HG02852 (cell line): Measurements from ENCODE around the gene CLSTN2.

Experiments
- ATAC-seq: cut with Tn5 transposase; IDR thresholded peaks from one replicate; pipeline ENCODE4 v1.9.1; 2021; ENCODE audit warnings: mild to moderate bottlenecking, moderate library complexity; ENCODE audit not compliant: unreplicated experiment

Gene CLSTN2

GRCh38 chr3:140316868-140317400 lies 381.9 kb downstream of the CLSTN2 start:
- ATAC-seq: no peak

- no peak for ATAC-seq
Observed at GRCh38 chr3:140319739-140320138, 384.8 kb downstream of the CLSTN2 start.

- ATAC-seq: no peak
Observed at GRCh38 chr3:140323561-140323960, 388.6 kb downstream of the CLSTN2 start.

DNA sequence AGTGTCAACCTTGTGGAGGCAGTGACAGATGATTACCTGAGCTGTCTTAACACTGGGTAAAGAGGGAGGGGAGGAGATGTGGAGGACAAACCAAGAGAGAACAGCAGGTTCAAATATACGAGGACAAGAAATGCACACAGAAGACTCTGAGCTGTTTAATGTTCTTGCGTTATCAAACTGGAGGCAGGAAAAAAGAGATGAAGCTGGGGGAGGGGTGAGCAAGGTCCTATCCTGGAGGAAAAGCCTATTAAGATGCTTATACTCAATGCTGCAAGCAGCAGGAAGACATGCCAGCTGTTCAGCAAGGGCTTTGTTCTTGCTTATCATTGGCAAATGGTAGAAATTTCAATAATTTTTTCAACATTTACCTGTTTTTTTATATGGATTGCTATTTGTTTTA lies 397.1 kb downstream of the CLSTN2 start:
- ATAC-seq: no peak

DNA sequence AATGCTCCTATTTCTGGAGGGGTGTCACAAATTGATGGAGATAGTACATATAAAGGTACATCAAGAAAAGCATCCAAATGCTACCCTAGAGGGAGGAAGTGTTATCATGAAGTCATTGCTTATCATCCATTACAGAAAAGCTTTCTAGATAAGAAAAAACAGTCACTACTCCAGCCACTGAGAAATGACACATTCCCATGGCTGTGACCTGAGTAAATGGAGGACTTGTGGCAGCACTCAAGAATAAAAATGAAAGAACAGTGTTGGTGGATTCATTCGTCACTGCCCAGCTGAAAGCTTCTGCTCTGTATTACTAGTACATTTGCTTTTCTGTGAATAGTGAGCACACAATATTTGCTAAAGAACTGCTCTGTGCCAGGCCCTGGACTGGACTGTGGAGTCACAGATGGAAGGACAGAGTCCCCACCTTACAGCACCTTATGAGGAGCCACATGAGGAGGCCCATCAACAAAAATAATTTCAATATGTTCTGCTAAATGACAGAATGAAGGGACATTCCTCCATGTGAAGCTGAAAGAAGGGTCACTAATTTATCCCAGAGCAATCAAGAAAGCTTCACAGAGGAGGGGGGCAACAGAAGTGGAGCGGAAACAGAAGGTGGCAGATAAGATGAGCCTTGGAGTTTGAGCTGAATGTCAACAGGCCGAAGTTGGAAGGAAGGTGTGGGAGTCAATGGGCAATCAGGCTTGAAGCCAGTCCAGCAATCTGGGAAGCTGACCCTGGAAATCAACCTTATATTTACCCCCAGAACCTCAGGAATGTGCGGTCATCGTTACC lies 399.3 kb downstream of the CLSTN2 start:
- ATAC-seq: no peak

GRCh38 chr3:140336465-140336864 lies 401.5 kb downstream of the CLSTN2 start:
- no peak for ATAC-seq

GRCh38 chr3:140338916-140339315 lies 403.9 kb downstream of the CLSTN2 start:
- no peak for ATAC-seq

DNA sequence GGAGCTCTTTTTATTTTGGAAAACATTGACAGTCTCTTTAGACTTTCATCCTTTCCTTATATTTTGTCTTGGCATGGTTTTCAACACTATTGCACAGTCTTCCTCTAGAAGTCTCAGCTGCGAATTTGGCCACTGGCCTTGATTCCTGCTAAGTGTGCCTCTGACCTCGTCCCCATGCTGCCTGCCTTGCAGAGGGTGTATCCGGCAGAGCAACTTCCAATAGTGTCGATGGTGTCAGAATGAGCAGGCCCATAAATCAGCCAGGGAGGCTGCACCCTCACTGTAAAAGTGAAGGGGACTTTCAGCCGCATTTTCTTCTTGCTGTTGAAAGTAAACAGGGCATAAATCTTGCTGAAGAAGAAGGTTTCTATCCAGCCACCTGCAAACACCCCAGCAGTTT lies 406.2 kb downstream of the CLSTN2 start:
- ATAC-seq: no peak

DNA sequence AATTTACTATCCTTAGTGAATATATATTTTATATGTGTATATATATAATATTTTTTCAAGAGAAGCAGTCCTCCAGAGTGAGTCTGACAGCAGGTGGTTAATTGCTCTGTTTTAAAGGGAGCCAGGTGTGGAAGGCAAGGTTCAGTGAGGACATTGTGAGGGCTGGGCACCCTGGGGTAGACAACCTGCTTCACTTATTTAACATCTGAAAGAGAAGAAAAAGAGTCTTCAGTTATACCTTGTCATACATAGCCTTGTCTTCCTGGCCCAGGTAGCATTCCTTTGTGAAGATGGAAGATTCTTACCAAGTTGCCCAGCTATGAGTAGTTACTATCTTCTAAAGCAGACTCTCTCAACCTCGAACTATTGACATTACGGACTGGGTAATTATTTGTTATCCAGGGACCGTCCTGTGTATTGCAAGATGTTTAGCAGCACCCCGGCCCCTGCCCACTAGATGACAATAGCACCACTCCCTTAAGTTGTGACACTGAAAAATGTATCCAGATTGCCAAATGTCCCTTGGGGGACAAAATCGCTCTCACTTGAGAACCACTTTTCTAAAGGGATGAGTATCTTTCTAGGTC lies 406.9 kb downstream of the CLSTN2 start:
- no peak for ATAC-seq

GRCh38 chr3:140342668-140343067 lies 407.7 kb downstream of the CLSTN2 start:
- no peak for ATAC-seq

GRCh38 chr3:140343211-140344081 lies 408.5 kb downstream of the CLSTN2 start:
- no peak for ATAC-seq

DNA sequence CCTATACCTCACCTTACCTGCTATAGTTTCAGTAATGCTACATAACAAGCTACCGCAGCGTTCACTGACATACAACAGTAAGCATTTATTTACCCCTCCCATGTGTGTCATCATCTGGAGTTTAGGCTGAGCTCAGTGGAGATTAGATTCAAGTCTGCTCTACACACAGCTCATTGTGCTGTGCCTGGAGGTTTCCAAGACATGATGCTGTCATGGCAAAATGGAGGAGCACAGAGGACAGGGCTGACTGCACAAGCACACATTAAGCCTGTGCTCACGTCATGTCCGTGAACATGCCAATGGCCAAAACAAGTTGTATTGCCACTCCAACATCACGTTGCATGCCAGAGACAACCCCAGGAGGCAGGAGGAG lies 409.1 kb downstream of the CLSTN2 start:
- ATAC-seq: no peak

DNA sequence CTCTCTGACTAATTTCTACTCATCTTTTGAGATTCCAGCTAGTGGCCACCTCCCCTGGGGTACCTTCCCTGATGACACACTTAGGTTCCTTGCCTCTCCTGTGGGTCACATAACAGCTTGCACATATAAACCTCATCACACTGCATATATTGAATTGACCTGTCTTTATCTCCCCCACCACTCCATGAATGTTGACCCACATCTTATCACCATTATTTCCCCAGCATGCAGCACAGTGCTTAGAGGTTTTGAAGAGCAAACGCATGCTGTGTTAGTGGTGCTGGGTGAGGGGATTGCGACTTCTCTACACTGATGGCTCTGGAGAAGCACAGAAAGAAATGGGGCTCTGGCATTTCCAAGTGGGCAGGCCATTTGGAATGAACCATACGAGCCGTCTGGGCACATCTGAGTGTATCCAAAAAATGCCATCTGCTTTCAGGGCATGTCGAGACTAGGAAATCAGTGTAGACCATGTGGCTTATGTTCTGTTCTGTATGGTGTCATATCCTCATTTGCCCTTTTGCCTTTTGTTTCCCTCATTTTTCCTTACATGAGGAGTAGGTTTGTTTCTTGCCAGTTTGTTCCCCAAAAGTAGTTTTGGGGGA lies 409.7 kb downstream of the CLSTN2 start:
- no peak for ATAC-seq

GRCh38 chr3:140347151-140347550 lies 412.2 kb downstream of the CLSTN2 start:
- ATAC-seq: no peak

DNA sequence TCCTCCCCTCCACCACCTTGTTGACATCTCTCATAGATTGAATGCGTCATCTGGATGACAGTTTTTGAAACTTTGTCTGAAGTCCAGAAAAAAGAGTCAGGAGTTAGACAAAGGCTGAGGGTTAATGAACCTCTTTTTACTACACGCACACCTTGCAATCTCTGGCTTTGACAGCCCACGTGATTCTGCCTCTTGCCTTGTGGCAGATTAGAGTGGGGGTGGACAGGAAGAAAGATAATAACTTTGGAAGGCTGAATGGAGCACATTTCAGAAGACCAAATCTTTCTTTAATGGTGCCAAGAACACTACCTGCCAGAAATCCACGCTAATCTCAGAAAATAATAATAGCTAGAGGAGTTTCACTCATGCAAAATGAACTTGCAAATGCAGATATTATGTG lies 415.0 kb downstream of the CLSTN2 start:
- ATAC-seq: no peak

DNA sequence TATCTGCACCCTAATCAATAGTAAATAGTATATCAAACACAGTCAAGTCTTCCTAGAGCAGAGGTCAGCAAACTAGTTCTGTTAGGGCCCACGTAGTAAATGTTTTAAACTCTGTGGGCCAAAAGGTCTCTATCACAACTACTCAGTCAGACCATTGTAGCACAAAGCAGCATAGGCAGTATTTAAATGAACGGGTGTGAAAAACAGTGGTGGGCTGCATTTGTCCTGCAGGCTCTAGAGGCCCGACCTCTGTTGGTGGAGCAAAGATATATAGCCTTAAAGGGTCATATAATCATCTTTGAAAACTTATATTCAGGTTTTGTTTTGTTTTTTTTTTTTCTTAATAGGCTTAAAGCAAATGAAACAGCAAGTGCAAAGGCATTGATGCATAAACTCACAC lies 416.5 kb downstream of the CLSTN2 start:
- ATAC-seq: no peak

GRCh38 chr3:140355481-140355880 lies 420.5 kb downstream of the CLSTN2 start:
- no peak for ATAC-seq

DNA sequence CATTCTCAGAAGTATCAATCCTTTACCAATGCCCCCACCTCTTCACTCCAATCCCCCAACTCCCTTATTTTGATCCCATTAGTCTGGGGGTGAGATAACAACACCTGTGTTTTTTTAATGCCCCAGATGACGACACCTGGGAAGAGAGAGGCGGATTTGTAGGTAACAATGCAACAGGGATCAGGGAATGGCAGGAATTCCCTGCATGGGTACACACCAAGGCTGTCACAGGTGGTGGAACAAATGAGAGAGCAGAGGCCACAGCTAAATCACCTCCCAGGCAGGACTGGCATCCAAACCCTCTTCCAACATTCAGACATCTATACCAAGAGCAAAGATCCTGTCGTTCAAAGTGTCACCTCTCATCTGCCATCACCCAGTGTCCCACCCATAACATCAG lies 423.7 kb downstream of the CLSTN2 start:
- no peak for ATAC-seq

DNA sequence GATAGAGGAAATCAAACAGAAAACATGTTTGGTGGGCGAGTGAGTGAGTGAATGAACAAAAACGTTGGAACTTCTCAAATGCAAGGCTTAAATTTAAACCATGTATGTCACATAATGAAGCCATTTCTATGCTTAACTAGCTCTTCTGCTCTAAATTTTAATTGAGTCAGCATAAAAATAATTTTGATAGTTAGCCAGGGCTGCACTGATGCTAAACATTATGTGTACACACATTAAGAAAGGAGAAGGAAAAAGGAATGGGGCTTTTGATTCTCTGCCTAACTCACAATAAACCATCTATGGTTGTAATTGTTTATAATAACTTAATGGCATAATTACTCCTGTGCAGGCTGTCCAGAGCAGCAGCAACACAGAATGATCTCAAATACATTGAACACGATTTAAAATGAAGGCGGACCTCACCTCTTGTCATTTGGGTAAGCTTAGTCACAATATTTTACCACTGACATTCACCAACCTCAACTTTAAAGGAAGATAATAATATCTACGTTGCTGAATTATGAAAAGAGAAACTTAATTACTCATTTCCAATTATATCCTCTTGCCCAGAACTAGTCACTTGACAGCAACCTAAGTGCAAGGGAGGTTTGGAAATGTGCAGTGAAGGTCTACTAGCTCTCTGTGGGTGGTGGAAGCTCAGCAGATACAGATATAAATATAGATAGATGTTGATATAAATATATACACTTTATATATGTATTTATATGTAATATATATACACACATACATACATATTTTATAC lies 424.4 kb downstream of the CLSTN2 start:
- ATAC-seq: no peak

DNA sequence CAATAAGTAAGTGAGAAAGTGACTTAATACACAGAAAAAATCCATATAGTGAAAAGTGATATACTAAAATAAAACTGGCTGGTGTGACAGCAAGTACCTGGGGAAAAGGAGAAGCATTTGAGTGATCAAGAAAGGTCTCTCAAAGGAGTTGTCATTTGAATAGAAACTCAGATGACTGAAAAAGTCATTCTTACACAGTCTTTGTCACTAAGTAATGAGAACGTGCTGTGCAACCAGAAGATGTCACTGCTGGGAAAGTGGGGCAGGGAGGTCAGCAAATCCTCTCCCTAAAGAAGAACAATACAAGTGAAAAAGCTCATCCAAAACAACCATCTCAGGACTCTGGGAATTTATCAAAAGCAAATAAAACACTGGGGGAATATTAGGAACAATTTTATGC lies 425.3 kb downstream of the CLSTN2 start:
- no peak for ATAC-seq
